GM12878 (cell line): ENCODE data around the gene SSH3. TPM values are rescaled to one million over a fixed set of nuclear protein-coding genes. Genes with fewer than 3 reads are reported as not detected.

ENCODE experiments used
- ATF7 ChIP-seq: fragments of 450-650 bp; IDR thresholded peaks from 2 replicates; pipeline ENCODE4 v1.6.1; 2016; ENCODE audit warnings: low read depth, mild to moderate bottlenecking
- BCL11A ChIP-seq: IDR thresholded peaks from 2 replicates; pipeline ENCODE4 v1.6.1; 2011; ENCODE audit warnings: low read depth, low read length
- CHD1 ChIP-seq: IDR thresholded peaks from 2 replicates; pipeline ENCODE4 v1.6.1; 2012; ENCODE audit warnings: low read depth, low read length, improper control_type of control experiment
- CUX1 ChIP-seq: IDR thresholded peaks from 2 replicates; pipeline ENCODE4 v1.6.1; 2012; ENCODE audit warnings: improper control_type of control experiment, low read depth, low read length; ENCODE audit not compliant: insufficient replicate concordance
- ESRRA ChIP-seq: IDR thresholded peaks from 2 replicates; pipeline ENCODE4 v1.6.1; 2012; ENCODE audit warnings: mild to moderate bottlenecking, low read length, improper control_type of control experiment
- IRF4 ChIP-seq: IDR thresholded peaks from 2 replicates; pipeline ENCODE4 v1.6.1; 2011; ENCODE audit warnings: low read depth, low read length
- KAT2A ChIP-seq: conservative IDR thresholded peaks from 2 replicates; pipeline ENCODE4 v1.6.1; 2011; ENCODE audit warnings: low read depth, low read length; ENCODE audit not compliant: control insufficient read depth
- MTA3 ChIP-seq: IDR thresholded peaks from 2 replicates; pipeline ENCODE4 v1.6.1; 2012; ENCODE audit warnings: low read length, inconsistent platforms, borderline replicate concordance
- NBN ChIP-seq: fragments of 450-650 bp; IDR thresholded peaks from 2 replicates; pipeline ENCODE4 v1.6.1; 2016
- NFXL1 ChIP-seq: fragments of 450-650 bp; IDR thresholded peaks from 2 replicates; pipeline ENCODE4 v1.6.1; 2017; ENCODE audit warnings: antibody characterized with exemption, mild to moderate bottlenecking, borderline replicate concordance
- NKRF ChIP-seq: fragments of 450-650 bp; conservative IDR thresholded peaks from 2 replicates; pipeline ENCODE4 v1.6.1; 2017; ENCODE audit warnings: mild to moderate bottlenecking, moderate library complexity
- POLR2AphosphoS5 ChIP-seq: IDR thresholded peaks from 2 replicates; pipeline ENCODE4 v1.6.1; 2011; ENCODE audit warnings: mild to moderate bottlenecking, low read length, inconsistent platforms
- POU2F2 ChIP-seq: IDR thresholded peaks from 3 replicates; pipeline ENCODE4 v1.6.1; 2011; ENCODE audit warnings: low read depth, mild to moderate bottlenecking, low read length, borderline replicate concordance
- RBBP5 ChIP-seq: fragments of 200-600 bp; sonication (generic); conservative IDR thresholded peaks from 2 replicates; pipeline ENCODE4 v1.6.1; 2016
- REST ChIP-seq: IDR thresholded peaks from 2 replicates; pipeline ENCODE4 v1.6.1; 2012; ENCODE audit warnings: mild to moderate bottlenecking, low read depth, low read length
- RUNX3 ChIP-seq: IDR thresholded peaks from 2 replicates; pipeline ENCODE4 v1.6.1; 2012; ENCODE audit warnings: low read length, inconsistent platforms
- SIN3A ChIP-seq: IDR thresholded peaks from 2 replicates; pipeline ENCODE4 v1.6.1; 2012; ENCODE audit warnings: low read depth, low read length, improper control_type of control experiment
- SPI1 ChIP-seq: IDR thresholded peaks from 2 replicates; pipeline ENCODE4 v1.6.1; 2011; ENCODE audit warnings: low read depth, mild to moderate bottlenecking, low read length, moderate library complexity, borderline replicate concordance; ENCODE audit not compliant: insufficient read depth
- TCF7 ChIP-seq: IDR thresholded peaks from 2 replicates; pipeline ENCODE4 v1.6.1; 2014; ENCODE audit warnings: antibody characterized with exemption, borderline replicate concordance
- ZNF207 ChIP-seq: fragments of 450-650 bp; IDR thresholded peaks from 2 replicates; pipeline ENCODE4 v1.6.1; 2014; ENCODE audit warnings: antibody characterized with exemption, mild to moderate bottlenecking, borderline replicate concordance
- polyA plus RNA-seq, 11 experiments: library from polyadenylated mRNA; depleted of rRNA in 4 of 11; unstranded in 6 of 11; stranded (reverse) in 5 of 11; fragments of >200 nt; fragmentation: Nextera tagmentation in 4 of 11; fragmentation: Illumina TruSeq in 1 of 11; extraction: Ambion mirVana in 4 of 11; extraction: Trizol in 1 of 11; gene quantifications; 1 replicate in 1 of 11; 2 replicates in 10 of 11; pipeline versions ENCODE4 v1.2.1 to v1.2.3, GENCODE V29; 2011 to 2016; ENCODE audit warnings: inconsistent platforms in 2 of 11, missing spikeins in 2 of 11, low read depth in 1 of 11
- total RNA-seq, 4 experiments: library from RNA; depleted of rRNA in 3 of 4; stranded (reverse); fragments of >200 nt in 3 of 4; fragmentation: Illumina TruSeq in 1 of 4; extraction: Trizol in 1 of 4; gene quantifications; 2 replicates each; pipeline versions ENCODE4 v1.2.1 to v1.2.3, GENCODE V29; 2013 to 2021

Gene SSH3
- total and polyA plus RNA-seq, 10 of the 15 experiments (the other 5 are each of a cell fraction or from before 2014, with no cell fraction given) = 0.05 to 0.83 (median 0.28) TPM; not detected in 3

- no peak for TF ChIP-seq CUX1
- TF ChIP-seq NFXL1 = no peak
- no peak for TF ChIP-seq RUNX3
- no peak for TF ChIP-seq CHD1
- TF ChIP-seq MTA3 = no peak
- 0 out of 2 replicates have a peak, but pooled peaks have one; percentile 44 for TF ChIP-seq ZNF207
- TF ChIP-seq NBN = peak; percentile 78
- TF ChIP-seq KAT2A = no peak
- TF ChIP-seq SPI1 = no peak
- TF ChIP-seq TCF7 = no peak
- no peak for TF ChIP-seq RBBP5
- TF ChIP-seq NKRF = no peak
- TF ChIP-seq REST = no peak
- no peak for TF ChIP-seq POLR2AphosphoS5
- TF ChIP-seq ESRRA = no peak
- no peak for TF ChIP-seq BCL11A
- peak; percentile 61; the same call in 1 of the 2 replicates for TF ChIP-seq IRF4
- TF ChIP-seq SIN3A = no peak
- no peak for TF ChIP-seq ATF7
- TF ChIP-seq POU2F2 = peak; percentile 71; the same call in 1 of the 3 replicates
Measured at GRCh38 chr11:67356864-67357561, 53.7 kb downstream of the SSH3 start (continued).
